HG03457 (cell line): ENCODE results near the gene ACCS.
A peak's percentile ranks its signal among the peaks of the same experiment; 100 is the strongest.

Experiments
- ATAC-seq: cut with Tn5 transposase; IDR thresholded peaks from one replicate; pipeline ENCODE4 v1.9.1; 2021; ENCODE audit warnings: moderate number of reproducible peaks; ENCODE audit not compliant: unreplicated experiment

ACCS gene

DNA sequence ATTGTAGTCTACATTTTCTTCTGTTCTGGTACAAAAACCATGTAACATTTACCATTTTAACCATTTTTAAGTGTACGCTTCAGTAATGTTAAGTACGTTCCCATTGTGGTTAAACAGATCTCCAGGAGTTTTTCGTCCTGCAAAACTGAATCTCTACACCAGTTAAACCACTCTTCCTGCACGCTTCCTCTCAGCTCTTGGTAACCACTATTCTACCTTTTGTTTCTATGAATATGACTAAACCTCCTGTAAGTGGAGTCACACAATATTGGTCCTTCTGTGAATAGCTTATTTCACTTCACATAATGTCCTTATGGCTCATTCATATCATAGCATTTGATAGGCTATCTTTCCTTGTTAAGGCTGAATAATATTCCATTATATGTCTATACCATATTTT is 22.3 kb downstream of the ACCS start:
- no peak for ATAC-seq

DNA sequence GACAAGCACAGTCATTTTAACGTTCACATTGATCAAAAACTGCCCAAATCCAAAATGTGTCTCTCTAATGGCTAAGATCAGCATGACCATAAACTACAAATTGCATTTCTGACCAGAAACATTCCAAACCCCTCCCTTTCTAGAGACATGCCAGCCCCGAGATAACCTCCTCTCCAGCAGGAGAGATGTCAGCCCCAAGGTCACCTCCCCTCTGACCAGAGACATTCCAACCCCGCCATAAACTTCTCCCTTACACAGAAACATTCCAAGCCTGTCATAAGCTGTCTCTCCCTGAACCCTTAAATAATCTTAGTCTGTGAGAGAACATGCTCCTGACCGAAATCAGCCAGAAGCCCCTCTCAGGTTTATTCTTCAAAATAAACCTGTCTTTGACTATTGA is 22.8 kb downstream of the ACCS start:
- no peak for ATAC-seq

DNA sequence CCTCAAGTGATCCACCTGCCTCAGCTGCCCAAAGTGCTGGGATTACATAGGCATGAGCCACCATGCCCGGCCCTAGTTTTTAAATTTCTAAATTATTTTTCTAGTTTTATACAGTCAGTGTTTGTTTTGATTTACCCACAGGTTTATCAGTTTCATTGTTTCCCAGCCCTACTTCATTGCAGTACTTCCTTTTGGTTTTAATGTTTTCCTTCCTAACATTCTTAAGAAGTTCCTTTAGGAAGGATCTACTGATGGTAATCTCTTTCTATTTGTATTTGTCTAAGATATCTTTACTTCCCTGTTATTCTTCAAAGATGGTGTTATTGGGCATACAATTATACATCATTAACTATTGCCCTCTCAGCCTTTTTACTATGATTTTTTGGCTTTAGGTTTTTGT is 24.5 kb downstream of the ACCS start:
- no peak for ATAC-seq

DNA sequence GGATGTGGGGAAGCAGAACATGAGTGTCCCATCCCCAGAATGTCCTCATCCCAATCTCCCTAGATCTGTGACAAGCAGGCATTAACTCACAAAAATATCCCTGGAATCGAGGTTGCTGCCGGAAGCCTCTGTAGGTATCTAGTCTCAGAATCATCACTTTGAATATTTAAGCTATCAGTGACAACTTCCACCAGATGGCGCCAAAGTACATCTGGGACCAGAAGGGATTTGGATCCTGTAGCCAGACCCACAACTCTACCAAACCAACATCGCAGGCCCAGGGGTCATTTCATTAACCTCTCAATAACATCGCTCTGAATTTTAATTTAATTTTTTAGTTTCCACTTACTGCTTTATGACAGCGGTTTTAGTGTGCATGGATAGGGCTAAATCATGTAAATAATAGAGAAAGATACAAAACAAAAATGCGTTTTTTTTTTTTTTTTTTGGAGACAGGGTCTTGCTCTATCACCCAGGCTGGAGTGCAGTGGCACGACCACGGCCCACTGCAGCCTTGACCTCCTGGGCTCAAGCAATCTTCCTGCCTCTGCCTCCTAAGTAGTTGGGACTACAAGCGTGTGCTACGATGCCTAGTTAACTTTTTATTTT is 28.3 kb downstream of the ACCS start:
- no peak for ATAC-seq

- ATAC-seq, result peak; percentile 82
These were observed 29.7 kb downstream of the ACCS start, which contains the start of gene EXT2 for GRCh38 chr11:44095506-44096359. EXT2 (plus strand) TSS chr11:44095678; CDS start chr11:44107713, 12,035 bp downstream.

DNA sequence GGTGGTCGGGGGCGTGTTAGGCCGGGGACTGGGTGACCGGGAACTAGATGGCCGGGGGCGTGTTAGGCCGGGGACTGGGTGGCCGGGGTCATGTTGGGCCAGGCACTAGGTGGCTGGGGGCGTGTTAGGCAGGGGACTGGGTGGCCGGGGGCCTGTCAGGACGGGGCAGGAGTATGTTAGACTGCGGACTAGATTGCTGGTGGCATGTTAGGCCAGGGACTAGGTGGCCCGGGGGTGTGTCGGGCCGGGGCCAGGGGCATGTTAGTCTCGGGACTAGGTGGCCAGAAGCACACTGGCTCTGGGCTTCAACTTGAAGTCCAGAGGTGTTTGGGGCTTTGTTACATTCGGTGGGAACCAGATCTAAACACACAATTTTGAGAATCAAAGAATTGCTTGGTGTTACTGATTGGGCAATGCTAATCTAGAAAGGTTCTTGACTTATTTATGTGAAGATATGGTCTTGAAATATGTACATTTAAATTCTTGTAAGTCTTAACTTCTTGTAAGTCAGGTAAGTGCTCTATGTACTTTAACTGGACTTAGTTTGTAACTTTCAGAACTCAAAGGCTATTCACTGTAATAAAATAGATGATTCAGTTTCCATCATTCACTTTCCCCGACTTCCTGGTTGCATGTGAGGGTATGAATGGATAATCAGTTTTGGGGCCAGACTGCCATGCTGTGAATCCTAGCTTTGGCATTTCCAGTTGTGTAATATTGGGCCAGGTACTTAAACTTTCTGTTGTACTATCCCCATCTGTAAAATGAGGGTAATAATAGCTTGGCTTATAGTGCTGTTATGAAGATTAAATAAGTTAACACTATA is 30.5 kb downstream of the ACCS start:
- ATAC-seq, result no peak

DNA sequence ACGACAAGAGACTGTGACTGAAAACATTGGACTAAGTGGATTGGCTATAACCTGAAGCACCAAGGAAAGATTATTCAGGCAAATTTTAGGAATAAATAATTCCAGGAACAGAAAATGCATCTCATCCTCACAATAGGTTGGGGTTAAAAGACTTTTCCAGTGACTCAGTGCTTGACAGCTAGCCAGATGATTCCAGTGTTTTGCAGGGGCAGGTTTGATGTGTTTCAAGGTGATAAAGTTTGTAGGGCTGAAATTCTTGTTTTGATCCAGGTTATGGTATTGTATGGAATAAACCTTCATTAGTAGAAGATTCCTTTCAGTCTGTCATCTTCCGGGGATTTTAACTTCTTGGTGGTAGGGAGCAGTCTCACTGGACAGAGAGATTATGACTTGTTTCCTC is 31.8 kb downstream of the ACCS start:
- no peak for ATAC-seq

DNA sequence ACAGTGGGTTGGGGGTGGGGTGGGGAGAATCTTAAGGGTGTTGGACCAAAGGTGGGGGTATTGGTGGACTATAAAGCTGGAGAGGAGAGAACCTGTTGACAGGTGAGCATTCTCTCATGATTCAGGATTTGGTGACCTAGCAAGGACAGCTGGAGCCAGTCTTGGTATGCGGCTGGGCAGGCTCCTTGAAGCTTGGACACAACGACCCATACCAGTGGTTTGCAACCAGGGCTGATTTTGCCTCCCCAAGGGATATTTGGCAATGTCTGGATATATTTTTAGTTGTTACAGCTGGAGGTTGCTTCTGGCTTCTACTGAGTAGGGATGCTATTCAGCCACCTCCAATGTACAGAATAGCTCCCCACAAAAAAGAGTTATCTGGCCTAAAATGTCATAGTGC is 35.0 kb downstream of the ACCS start:
- ATAC-seq, result no peak

DNA sequence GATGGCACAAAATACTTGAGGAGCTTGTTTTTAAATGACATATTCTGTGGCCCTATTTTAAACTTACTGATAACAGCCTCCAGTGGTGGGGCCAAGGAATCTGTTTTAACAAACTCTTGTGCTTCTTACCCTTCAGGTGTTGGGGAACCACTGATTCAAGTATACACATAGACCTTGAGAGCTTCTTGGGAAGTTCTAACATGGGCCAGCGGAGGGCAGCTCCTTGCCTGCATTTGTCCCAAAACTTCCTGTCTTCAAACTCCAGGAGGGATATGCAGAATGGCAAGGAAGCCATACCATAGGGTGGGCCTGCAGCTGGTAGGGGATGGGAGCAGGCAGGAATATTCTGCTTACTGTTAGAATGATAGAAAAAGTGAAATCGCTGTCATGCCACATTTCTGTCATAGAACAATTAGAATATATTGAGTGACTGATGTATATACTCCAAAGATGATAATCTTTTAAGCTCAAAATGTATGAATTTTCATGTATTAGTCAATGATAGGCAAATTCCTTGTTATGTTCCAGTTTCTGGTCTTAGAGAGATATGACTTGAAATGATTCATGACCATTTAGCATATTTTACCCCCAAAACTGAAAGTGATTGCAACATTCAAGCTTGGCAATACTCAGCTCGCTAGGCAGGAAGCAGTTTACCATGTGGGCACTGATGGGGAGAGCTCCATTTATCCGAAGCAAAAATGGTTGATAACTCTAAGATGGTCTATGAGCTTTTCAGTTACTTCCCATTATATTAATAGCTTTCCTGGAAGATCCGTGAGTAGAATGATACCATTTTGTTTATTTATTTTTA is 38.6 kb downstream of the ACCS start:
- ATAC-seq, result no peak

DNA sequence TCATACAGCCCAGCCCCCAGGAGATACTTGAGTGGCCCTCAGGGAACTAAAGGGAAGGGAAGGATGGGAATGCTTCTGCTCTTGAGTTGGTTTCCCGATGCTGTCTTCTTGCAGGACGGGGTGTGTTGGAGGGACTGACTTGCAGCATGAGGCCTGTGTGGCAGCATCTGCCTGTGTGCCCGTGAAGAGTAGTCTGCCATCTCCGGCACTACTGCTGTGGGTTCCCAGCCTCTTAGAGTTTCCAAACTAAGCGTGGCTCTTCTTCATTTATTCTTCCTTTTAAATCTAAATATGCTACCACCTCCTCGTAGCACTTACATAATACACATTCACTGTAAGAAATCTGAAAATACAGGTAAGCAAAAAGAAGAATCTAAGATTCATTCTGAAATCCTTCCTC is 42.2 kb downstream of the ACCS start:
- ATAC-seq, result no peak

DNA sequence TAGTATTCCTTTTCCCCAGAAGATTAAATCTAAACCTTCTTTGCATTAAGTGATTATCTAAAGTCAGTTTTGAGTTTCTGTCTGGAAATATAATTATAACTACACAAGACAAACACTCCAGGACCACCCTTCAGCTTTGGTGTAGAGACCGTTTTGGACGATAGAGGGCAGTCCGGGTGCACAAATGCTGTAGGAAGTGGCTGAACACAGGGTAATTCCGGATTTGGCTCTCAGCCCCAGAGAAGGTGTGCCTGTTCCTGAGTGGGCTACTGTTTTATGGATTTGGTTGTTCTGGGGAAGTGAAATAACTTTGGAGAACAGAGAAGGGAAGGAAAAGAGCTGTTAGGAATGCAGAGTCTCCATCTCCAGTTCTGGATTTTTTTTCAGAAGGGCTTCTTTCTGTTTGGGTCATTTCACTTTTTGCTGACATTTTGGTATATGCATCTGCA is 44.2 kb downstream of the ACCS start:
- peak; percentile 92 for ATAC-seq

GRCh38 chr11:44112091-44112821 is 46.2 kb downstream of the ACCS start:
- ATAC-seq, result no peak

- no peak for ATAC-seq
These were observed 46.9 kb downstream of the ACCS start for GRCh38 chr11:44113018-44113417.

DNA sequence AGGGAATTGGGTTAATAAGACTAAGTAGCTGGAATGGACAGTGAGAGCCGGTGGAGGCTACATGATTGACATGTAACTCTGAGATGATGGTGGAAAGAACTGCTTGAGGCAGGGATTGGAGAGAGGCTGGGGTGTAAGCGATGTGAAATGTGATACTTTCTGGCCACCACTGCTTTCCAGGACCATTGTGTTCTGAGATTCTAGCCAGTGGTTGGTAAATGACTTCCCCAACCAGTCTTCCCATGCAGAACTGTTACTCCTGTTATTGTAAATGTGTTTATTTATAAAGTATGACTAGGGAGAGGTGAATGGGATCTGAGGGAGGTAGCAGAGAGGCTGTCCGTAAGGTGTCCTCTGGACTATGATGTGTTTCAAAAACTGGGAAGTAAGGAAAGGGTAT is 47.5 kb downstream of the ACCS start:
- no peak for ATAC-seq

- ATAC-seq, result no peak
These were observed 50.3 kb downstream of the ACCS start for GRCh38 chr11:44116234-44116830.

- ATAC-seq, result no peak
These were observed 54.1 kb downstream of the ACCS start for GRCh38 chr11:44120169-44120568.

GRCh38 chr11:44125598-44125997 is 59.5 kb downstream of the ACCS start:
- ATAC-seq, result no peak

DNA sequence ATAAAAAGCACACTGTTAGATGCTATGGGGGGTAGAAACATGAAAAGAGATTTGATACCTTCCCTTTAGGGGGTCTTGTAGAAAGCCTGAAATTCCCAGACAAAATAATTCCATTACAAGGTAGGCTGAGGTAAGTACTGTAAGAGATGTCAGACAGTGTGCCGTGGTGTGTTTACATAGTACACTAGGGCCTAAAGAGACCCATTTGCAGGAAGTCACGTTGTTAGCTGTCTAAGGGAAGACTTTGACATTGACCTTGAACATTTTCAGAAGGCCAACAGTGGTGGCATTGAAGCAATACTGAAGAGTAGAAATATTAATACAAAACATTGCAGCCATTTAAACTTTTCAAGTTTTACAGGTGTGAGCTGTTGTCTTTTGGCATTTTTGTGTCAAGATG is 60.2 kb downstream of the ACCS start:
- ATAC-seq, result no peak

DNA sequence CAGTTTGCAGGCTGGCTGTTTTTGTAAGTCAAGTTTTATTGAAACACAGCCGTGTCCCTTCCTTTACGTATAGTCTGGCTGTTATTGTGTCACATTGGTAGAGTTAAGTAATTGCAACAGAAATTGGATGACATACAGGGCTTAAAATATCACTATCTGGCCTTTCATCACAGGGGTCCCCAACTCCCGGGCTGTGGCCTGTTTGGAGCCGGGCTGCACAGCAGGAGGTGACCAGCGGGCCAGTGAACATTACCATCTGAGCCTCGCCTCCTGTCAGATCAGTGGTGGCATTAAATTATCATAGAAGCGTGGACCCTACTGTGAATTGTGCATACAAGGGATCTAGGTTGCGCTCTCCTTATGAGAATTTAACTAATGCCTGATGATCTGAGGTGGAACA is 61.1 kb downstream of the ACCS start:
- ATAC-seq, result no peak

GRCh38 chr11:44128729-44129128 is 62.7 kb downstream of the ACCS start:
- ATAC-seq, result no peak
